WTC11 (cell line): Measurements from ENCODE around the gene WWOX.

Experiments
- CTCF ChIP-seq: fragments of 200-600 bp; IDR thresholded peaks from 2 replicates; pipeline ENCODE4 v1.8.0; 2022; ENCODE audit warnings: antibody characterized with exemption
- ESRRA ChIP-seq: sonication (generic); formaldehyde crosslinking; IDR thresholded peaks from 2 replicates; pipeline ENCODE4 v1.8.1; 2022; ENCODE audit warnings: mild to moderate bottlenecking, missing genetic modification reagents, borderline replicate concordance
- MAX ChIP-seq: sonication (generic); formaldehyde crosslinking; IDR thresholded peaks from 2 replicates; pipeline ENCODE4 v1.8.0; 2022; ENCODE audit warnings: mild to moderate bottlenecking, missing genetic modification reagents
- MYBL2 ChIP-seq: sonication (generic); formaldehyde crosslinking; IDR thresholded peaks from 2 replicates; pipeline ENCODE4 v1.8.1; 2023; ENCODE audit warnings: mild to moderate bottlenecking, moderate library complexity, missing genetic modification reagents
- TCF7 ChIP-seq: sonication (generic); formaldehyde crosslinking; IDR thresholded peaks from 2 replicates; pipeline ENCODE4 v1.8.0; 2022; ENCODE audit warnings: mild to moderate bottlenecking, low read depth, missing genetic modification reagents, moderate library complexity
- ZBTB43 ChIP-seq: sonication (generic); formaldehyde crosslinking; IDR thresholded peaks from 2 replicates; pipeline ENCODE4 v1.8.1; 2023; ENCODE audit warnings: mild to moderate bottlenecking, missing genetic modification reagents
- ZNF416 ChIP-seq: fragments of 250-450 bp; sonication (Bioruptor Pico); IDR thresholded peaks from 2 replicates; pipeline ENCODE4 v1.9.0; 2021; ENCODE audit warnings: mild to moderate bottlenecking, inconsistent platforms

DNA sequence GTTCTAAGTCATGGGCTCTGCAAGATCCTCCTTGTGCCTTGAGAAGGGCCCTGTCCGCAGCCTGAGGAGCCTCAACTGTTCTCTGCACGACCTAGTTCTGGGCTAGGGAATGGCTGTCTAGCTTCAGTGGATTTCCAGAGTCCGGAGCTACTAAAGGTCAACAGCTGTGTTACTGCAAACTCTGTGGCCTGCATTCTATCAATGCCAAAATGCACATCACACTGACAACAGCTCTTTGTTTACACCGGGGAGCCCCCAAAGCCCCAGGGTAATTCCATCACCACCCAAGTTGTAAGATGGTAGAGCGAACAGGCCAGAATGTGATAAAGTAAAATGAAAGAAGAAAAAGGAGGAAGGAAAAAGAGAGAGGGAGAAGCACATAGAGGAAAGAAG, 890.9 kb downstream of the WWOX start:
- TF ChIP-seq CTCF (no peak), ZNF416 (CRISPR knock-in tag) (no peak), ESRRA (CRISPR knock-in tag) (no peak), ZBTB43 (CRISPR knock-in tag) (no peak), TCF7 (CRISPR knock-in tag) (no peak), MAX (CRISPR knock-in tag) (no peak), MYBL2 (CRISPR knock-in tag) (no peak)
